ENCODE results near the gene TSPAN9. TPM values are rescaled to one million over a fixed set of nuclear protein-coding genes. Genes with fewer than 3 reads are reported as not detected.

The TSPAN9 gene
- total RNA-seq, 1 donor from 2014 or later = 83.7 TPM

DNA sequence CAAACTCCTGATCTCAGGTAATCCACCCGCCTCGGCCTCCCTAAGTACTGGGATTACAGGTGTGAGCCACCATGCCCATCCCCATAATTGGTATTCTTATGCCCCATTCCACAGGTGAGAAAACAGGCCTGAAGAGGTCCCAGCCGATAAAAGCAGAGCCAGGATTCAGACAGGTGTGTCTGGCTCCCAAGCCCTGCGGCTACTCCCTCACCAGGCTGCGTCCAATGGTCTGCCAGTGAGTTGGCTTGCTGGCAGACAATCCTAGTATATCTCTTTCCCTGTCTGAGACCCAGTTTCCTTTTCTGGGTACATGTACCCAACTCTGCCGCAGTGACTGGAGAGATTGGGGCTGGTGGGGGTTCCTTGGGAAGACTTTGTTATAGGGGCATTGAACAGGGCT is 1.9 kb upstream of the TSPAN9 start:
- DNase-seq (ENCODE audit: low read depth in 2 of 2) = no peak

DNA sequence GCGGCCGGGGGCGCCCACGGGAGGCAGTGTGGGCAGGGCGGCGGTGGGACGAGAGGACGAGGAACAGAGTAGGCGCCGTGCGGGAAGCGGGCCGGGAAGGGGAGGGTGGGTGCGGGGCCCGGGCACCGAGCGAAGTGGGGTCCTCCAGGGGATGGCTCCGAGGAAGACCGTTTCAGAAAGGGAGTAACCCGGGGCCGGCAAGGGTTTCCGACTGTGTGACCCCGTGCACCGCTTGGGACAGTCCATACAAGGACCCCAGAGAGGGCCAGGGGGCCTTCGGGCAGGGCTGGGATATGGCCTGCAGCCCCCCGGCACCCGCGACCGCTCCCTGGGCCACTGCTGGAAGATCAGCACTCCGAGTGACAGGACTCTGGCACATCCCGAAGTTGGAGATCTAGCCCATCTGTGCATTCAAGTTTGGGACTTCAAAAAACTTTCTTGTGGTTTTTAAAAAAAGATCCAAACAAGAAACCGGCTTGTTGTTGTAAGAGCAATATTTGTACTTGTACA is 448 bp downstream of the TSPAN9 start:
- DNase-seq (ENCODE audit: low read depth in 2 of 2) = peak in 1 of 2 donors; percentile 31

DNA sequence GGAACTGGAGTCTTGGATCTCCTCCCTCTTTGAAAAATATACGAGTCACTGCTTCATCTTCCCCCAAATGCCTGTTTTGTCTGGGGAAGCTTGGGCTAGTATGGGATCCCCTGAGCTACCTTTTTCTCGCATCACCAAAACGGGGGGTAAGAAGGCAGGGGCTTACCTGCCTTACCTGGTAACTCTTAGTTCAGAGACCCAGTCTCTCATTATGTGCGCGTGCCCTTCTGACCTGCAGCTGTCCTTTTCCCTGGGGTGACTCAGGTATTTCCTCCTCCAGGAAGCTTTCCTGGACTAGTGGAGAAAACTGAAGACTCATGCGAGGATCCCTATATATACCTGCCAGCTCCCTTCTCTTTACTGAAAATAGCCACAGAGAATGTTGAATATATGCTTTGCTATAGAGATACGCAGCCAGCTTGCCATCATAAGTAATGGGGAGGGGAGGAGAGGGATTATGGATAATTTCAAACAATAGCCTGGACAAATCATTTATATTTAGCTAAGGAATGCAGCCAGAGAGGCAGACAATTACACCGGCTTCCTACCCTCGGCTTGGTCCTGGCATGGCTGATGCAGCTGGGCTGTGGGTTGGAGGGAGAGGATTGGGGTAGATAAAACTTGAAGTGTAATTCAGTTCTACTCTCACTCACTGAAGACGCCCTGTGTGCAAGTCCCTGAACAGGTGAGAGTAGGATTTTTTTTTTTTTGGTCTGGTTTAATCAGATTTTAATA is 1.1 kb downstream of the TSPAN9 start:
- peak; percentile 46 to 48 for DNase-seq (ENCODE audit: low read depth in 2 of 2)

DNA sequence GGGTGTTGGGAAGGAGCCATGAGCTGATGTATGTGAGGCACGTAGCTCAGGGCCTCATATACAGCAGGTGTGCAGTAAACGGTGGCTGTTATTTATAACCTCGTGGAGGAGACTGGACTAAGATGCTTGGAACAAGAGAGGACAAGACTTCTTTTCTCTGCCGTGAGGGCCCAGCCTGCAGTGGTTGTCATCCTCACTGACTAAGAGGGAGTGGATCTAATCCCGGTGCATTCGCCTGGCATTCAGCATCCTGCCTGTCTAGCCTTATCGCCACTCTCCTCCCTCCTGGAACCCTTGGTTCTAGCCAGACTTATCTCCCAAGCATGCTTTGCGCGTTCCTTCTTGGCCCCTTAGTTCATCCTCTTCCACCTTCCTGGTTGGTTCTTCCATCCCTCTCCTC is 3.9 kb downstream of the TSPAN9 start:
- no peak for DNase-seq (ENCODE audit: low read depth in 2 of 2)

DNA sequence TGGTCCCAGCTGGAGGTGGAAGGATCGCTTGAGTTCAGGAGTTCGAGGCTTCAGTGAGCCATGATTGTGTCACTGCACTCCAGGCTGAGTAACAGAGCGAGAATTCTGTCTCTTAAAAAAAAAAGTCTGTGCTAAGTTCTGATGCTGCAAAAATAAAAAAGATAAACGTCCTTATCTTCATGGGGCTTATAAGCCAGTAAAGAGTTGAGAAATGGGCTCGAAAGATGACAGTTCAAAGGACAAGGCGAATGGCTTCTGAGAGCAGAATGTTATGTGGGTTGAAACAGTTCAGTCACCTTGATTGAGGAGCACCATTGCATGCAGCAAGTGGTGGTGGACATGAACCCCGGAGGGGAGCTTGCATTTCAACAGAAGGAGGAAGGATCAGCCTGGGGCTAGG is 4.7 kb downstream of the TSPAN9 start:
- DNase-seq (ENCODE audit: low read depth in 2 of 2) = no peak

DNA sequence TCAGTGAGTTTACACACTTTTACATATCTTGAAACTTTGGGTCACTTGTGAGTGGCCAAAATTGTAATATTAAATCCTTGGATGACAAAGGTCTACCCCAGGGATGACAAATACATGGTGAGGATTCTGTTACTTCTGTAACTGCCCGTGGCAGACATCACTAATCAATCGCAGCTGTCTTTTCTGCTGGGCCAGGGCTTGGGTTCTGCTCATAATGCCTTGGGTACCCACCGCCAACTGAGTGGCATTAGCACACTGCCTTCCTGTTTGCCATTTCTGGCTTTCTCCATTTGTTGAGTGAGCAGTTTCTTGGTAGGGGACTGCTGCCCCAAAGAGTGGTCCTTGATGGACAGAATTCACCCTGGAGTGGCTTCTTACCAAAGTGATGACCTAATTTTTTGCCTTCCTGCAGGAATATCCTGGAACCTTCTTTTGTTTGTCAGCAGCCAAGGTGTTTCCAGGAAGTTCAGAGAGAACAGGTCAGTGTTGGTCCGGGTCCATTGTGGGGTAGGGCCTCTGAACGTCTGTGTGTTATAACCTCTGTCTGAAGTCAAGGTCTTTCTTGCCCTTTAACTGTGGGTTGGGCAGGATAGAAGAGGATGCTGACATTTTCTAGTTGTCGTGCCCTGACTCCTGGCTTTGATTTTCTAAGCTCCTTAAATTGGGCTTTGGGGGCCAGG is 6.2 kb downstream of the TSPAN9 start:
- DNase-seq (ENCODE audit: low read depth in 2 of 2) = no peak

DNA sequence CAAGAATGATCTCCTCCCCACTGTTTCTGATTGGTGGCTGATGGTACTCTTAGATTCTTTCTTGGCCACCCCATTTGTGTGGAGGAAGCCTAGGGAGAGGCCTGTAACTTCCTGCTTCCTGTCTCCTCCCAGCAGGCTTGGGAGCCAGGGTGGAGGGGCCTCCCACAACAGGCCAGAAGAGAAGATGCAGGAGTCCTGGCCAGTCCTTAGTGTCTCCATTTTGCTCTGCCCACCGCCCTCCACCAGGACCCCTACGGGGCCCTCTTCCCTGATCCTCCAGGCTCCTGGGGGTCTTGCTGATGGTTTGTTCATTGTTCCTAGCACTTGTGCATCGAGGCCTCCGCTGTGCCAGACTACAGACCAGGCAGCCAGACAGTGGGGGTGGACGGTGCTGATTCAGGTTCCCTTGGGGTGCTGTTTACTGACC is 6.8 kb downstream of the TSPAN9 start:
- peak in 1 of 2 donors; percentile 85 for DNase-seq (ENCODE audit: low read depth in 2 of 2)

DNA sequence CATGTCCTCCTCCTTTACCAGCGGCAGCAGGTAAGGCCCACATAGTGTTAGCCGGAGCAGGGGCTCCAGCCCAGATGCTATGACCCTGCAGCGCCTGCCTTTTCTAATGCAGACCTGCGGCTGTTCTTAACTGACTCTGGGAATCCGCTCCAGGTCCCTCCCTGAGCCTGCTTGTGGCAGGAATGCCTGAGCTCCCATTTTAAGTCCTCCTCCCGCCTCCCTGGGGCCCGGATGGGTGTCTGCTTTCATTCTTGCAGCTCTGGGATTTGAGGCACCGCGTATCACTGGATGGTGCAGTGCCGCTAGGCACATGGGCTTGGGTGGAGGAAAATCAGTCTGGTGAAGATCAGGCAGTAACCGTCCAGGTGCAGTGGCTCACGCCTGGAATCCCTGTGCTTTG is 7.6 kb downstream of the TSPAN9 start:
- DNase-seq (ENCODE audit: low read depth in 2 of 2) = no peak

DNA sequence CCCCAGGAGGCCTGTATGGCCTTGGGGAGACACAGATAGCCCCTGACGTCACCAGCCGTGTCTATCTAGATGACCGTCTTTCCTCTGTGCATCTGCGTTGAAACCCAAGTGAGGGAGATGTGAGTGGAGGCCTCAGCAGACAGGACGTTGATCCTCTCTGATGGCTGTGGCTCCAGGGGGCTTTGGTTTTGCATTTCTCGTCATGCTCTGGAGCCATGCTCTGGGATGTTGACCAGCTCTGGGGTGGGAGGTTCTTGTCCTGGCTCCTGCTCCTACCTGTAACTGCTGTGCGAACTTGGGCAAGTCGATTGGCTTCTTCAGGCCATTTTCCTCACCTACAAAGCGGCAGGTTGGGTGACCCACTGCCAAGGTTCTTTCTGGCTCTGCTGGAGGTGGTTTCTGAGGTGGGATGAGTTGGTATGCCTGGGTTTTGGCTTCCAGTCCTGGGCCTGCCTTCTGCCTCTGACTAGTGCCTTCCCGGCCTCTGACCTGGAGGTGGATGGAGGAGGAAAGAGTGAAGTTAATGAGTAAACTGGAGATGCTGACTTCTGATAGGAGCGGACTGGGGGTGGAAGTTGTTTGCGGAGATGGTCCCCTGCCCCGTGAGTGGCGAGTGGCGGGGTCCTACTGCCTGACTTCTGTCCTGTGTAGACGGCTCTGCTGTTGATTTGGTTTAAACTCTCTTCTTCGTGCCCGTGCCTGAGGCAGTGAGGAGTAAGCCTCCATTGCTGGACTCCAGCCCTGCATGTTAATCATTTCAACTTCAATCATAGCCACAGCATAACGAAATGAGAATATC is 8.4 kb downstream of the TSPAN9 start:
- DNase-seq (ENCODE audit: low read depth in 2 of 2) = no peak

DNA sequence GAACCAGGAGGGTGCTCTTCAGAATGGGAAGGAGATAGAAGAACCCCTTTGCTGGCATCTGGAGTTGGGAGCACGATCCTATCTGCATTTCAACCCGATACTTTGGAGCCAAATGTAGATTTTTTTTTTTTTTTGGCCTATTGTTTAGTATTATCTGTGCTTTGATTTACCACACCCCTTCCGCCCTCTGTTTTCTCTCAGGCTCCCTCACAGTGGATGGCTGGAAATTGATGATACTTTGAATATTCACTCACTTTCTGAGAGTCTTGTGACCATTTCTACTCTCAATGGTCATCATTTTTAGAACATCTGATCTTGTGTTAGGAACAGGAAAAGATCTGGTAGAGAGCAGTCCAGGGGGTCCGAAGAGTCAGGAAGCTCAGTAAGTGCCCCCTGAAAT is 9.0 kb downstream of the TSPAN9 start:
- DNase-seq (ENCODE audit: low read depth in 2 of 2) = no peak

DNA sequence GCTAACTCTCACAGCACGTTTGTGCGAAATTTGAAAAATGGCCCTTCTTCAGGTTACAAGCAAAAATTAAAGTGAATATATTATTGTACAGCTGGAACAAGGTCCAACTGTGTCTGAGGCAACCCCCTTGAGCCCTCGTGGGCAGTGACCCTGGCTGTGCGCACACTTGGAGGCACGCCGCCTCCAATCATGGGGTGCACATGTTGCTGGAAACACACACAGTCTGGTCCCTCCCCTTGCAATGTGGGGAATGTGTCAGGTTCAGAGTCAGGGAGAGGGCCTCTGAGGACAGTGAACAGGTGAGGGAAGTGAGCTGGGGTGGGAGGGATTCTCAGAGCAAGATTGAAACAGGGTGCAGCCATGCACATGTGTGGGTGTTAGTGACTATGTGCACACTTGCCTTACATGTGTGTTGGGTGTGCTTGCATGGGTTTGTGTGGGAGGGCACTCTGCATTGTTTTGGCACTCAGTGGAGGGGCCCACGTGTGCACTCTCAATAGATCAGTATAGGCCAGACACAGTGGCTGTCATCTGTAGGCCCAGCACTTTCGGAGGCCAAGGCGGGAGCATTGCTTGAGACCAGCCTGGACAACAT is 9.6 kb downstream of the TSPAN9 start:
- DNase-seq (ENCODE audit: low read depth in 2 of 2) = no peak

DNA sequence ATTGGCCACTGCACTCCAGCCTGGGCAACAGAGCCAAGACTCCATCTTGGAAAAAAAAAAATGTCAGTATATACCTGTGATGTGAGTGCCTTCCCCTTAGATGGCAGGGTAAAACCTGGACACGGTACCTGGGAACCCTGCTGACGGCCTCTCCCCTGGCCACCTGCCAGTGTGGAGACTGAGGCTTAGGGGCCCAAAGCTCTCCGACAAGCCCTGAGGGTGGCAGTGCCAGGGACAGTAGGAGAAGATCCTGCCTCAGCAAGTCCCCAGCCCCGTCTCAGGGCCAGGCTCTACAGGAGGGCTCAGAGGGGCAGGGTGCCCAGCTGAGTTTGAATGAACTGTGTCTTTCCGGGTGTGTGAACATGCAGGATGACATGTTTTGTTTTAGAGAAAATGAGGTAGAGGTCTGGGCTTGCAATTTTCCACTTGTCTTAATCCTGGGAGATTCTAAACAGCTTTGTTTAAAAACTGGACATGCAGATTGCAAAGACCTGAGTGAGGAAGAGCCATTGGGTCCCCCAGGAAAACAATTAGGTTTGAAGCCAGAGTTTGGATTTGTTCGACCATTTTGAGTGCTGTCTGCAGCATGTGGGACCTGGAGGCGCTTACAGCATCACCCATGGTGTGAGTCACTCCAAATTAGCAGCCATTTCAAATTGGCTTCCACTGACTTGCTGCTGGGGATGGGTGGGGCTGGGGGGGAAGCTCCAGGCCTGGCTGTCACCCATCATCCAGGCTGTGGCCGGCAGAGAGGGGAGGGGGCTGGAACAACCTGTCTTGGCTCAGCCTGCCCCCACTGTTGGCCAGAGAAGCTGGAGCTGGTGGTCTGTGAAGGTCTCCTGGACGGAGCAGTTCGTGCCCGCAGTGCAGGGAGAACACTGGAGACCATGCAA is 10.8 kb downstream of the TSPAN9 start:
- DNase-seq (ENCODE audit: low read depth in 2 of 2) = no peak

DNA sequence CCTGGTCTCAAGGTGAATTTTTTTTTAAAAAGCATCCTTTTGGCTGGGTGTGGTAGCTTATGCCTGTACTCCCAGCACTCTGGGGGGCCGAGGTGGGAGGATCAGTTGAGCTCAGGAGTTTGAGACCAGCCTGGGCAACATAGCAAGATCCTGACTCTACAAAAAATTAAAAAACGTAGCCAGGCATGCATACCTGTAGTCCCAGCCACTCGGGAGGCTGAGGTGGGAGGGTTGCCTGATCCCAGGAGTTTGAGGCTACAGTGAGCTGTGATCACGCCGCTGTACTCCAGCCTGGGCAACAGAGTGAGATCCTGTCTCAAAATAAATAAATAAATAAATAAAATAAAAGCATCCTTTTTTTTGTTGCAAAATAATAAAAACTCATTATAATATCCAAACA is 12.4 kb downstream of the TSPAN9 start:
- no peak for DNase-seq (ENCODE audit: low read depth in 2 of 2)

DNA sequence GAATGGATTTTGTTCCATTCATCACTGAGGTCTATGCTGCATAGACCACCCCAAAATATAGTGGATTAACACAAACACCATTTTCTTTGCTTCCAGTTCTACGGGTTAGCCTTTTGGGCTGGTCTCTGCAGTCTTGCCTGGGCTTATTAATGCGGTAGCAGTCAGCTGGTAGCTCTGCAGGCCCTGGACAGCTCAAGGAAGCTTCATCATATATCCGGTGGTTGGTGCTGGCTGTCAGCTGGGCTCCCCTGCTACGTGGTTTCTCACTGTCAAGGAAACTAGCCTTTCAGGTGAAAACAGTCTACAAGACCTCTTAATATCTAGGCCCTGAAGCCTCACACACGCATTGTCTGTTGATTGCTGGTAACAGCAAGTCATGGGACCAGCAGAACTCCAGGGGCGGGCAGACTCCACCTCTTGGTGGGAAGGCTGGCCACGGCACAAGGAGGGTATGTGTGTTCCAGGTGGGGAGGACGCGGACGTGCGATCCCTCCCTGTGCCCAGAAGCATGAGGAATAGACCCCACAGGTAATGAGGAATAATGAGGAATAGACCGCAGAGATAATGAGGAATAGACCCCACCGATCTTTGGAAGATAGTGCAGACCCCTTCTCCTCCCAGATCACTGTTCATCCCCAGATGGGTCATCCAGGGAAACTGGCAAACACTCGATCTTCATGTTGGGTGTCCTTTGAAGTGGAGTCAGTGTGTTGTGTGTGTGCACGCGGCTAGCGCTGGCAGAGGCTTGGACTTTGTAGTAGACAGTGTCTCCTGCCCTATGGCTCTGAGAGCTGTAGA is 13.3 kb downstream of the TSPAN9 start:
- no peak for DNase-seq (ENCODE audit: low read depth in 2 of 2)

DNA sequence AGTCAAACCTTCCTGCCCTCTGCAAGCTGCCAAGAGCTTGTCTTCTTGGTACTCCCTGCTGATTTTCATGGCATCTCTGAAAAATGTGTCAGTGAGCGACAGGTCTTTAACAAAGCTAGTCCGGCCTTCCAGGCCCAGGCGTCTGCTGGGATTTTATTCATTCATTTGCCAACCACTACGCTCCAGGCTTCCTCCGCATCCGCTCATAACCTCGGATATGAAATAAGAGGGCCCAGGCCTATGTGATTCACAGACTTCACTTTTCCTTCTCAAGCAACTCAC is 13.8 kb downstream of the TSPAN9 start:
- no peak for DNase-seq (ENCODE audit: low read depth in 2 of 2)

DNA sequence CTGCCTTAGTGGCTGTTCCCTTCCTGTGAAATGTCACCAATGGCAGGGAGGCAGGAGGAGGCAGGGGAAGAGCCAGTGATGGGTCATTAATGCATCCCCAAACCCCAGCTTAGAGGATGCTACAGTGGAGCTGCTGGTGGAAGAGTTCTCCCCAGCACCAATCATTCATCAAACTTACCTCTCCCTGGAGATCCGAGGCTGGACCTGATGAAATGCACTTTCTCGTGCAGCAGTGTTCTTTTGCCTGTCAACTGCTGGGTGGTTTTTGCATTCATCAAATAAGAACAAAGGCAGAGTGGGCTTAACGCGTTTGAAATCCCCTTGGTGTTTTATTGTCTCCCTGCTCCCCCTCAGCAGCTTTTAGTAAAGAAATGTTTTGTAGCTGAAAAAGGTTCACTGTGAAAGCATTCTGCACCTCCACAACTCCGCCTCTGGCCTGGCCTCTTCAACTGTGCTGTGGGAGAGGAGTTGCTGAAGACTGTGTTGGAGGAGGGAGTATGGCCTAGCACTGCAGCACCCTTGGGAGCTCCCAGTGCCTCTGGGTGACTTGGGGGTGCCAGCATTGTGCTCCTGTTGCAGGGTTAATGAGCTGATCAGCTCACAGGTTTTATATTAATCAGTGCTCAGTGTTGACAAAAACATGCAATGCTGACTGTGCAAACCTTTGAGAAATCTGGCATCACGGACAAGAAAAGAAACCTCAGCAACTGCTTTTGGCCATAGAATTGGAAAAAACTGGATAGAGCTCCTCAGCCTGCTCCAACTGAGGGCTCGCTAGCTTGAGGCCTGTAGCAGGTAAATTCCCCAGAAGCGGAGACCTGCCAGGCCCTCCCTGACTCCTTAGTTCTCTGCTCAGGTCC is 14.4 kb downstream of the TSPAN9 start:
- DNase-seq (ENCODE audit: low read depth in 2 of 2) = no peak

DNA sequence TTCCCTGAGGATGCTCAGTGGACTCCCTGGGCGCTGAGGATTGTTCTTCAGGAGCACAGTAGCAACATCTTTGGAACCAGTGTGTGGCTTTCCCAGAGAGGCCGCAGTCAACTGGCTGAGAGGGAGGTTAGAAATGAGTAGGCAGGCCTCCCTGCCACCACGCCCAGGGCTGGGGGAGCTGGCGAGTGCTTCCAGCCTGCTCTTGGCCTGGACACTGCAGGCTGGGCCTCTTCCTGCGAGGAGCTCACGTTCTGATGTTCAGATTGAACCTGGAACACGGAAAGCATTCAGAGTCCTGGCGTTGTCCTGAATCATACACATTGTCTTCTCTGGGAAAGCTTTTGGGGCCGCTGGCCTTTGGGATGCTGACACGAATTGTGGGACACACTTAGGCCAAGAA is 15.6 kb downstream of the TSPAN9 start:
- DNase-seq (ENCODE audit: low read depth in 2 of 2) = no peak

DNA sequence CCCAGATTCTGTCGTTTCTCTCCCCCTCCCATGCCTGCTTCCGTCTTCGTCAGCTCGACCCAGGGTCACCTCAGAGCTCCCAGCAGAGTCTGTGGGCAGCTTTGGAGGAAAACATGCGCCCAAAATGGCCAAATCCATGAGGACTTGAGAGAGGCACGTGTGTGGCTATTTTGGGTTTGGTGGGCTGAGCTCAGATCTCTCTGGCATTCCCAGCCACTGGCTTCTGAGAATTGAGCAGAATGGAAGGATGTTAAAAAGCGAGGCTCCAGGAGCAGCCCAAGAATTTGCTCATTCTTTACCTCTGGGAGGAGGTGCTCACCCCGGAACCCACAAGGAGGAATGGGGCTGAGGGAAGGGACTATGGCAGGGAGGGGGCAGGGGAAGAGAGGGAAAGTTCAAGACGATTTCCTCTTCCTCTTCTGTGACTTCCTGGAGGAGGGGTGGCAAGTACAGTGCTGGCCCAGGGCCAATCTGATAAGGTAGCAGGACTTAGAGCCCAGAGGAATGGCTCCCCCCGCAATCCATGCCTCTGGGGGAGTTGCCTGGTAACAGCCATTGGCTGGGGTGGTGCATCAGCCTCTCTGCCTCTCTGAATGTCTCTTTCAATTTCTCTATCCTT is 20.1 kb downstream of the TSPAN9 start:
- DNase-seq (ENCODE audit: low read depth in 2 of 2) = peak; percentile 80 to 91

DNA sequence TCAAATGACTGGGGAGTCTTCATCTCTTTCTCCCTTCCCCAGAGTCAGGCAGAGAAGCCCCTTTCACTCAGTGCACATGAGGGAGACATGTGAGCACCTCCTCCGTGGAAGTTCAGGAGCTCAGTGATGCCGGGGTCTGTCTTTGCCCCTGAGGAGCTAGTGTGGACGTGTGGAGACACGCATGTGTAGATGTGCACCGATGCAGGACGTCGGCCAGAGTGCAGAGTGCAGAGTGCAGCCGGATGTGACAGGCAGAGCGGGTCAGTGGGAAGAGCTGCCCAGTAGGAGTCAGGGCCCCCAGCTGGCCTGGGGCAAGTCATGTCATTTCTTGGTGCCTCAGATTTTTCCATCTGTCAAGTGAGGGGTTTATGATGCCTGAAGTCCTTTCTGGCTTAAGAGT is 20.7 kb downstream of the TSPAN9 start:
- DNase-seq (ENCODE audit: low read depth in 2 of 2) = peak in 1 of 2 donors; percentile 25

All from lung microvascular endothelial cell (primary cell).